ENCODE data around the gene TTC23.

The TTC23 gene

GRCh38 chr15:99126930-99127329, 122.5 kb downstream of the TTC23 start:
- no peaks in the 10 kb centered on the region for H3K36me3 ChIP-seq (ENCODE audit: low read depth)
- no peak for ATAC-seq (ENCODE audit: low read depth)

GRCh38 chr15:99126131-99126588, 123.2 kb downstream of the TTC23 start:
- H3K9me3 ChIP-seq (ENCODE audit: severe bottlenecking), result no peaks in the 10 kb centered on the region
- ATAC-seq (ENCODE audit: low read depth) (no peak), DNase-seq (ENCODE audit: low spot score) (no peak)
- no peak for TF ChIP-seq CTCF (IDR thresholded peaks at IDR 0.05; ENCODE audit: poor library complexity, severe bottlenecking)
- H3K4me3 ChIP-seq (ENCODE audit: severe bottlenecking), result no peak overlapping the region
- H3K27me3 ChIP-seq (ENCODE audit: insufficient read depth, poor library complexity, severe bottlenecking), result no peaks in the 10 kb centered on the region
- peaks cover 20% of the 10 kb centered on the region for H3K4me1 ChIP-seq (ENCODE audit: insufficient read depth, poor library complexity, severe bottlenecking)
- no peak overlapping the region for H3K27ac ChIP-seq (ENCODE audit: poor library complexity, severe bottlenecking)
- no peaks in the 10 kb centered on the region for H3K36me3 ChIP-seq (ENCODE audit: low read depth)

More at GRCh38 chr15:99126930-99127329, 122.5 kb downstream of the TTC23 start:
- TF ChIP-seq CTCF (IDR thresholded peaks at IDR 0.05; ENCODE audit: poor library complexity, severe bottlenecking), result no peak
- no peak for DNase-seq (ENCODE audit: low spot score)
- H3K9me3 ChIP-seq (ENCODE audit: severe bottlenecking), result no peaks in the 10 kb centered on the region
- no peak overlapping the region for H3K27ac ChIP-seq (ENCODE audit: poor library complexity, severe bottlenecking)
- H3K4me1 ChIP-seq (ENCODE audit: insufficient read depth, poor library complexity, severe bottlenecking), result peaks cover 20% of the 10 kb centered on the region
- H3K4me3 ChIP-seq (ENCODE audit: severe bottlenecking), result no peak overlapping the region
- H3K27me3 ChIP-seq (ENCODE audit: insufficient read depth, poor library complexity, severe bottlenecking), result no peaks in the 10 kb centered on the region

- ATAC-seq (ENCODE audit: low read depth), result no peak
- peaks cover 20% of the 10 kb centered on the region for H3K4me1 ChIP-seq (ENCODE audit: insufficient read depth, poor library complexity, severe bottlenecking)
- H3K4me3 ChIP-seq (ENCODE audit: severe bottlenecking), result no peak overlapping the region
- no peaks in the 10 kb centered on the region for H3K36me3 ChIP-seq (ENCODE audit: low read depth)
- no peaks in the 10 kb centered on the region for H3K9me3 ChIP-seq (ENCODE audit: severe bottlenecking)
- no peak for TF ChIP-seq CTCF (IDR thresholded peaks at IDR 0.05; ENCODE audit: poor library complexity, severe bottlenecking)
- peak overlapping the region; percentile 74 for H3K27ac ChIP-seq (ENCODE audit: poor library complexity, severe bottlenecking)
- DNase-seq (ENCODE audit: low spot score), result peak; percentile 53
- no peaks in the 10 kb centered on the region for H3K27me3 ChIP-seq (ENCODE audit: insufficient read depth, poor library complexity, severe bottlenecking)
Measured at GRCh38 chr15:99125061-99125891, 124.1 kb downstream of the TTC23 start.

- no peak for DNase-seq (ENCODE audit: low spot score)
- H3K4me3 ChIP-seq (ENCODE audit: severe bottlenecking), result no peak overlapping the region
- H3K9me3 ChIP-seq (ENCODE audit: severe bottlenecking), result no peaks in the 10 kb centered on the region
Measured at GRCh38 chr15:99124641-99125040, 124.7 kb downstream of the TTC23 start.

More at GRCh38 chr15:99124641-99125040, 124.7 kb downstream of the TTC23 start:
- H3K36me3 ChIP-seq (ENCODE audit: low read depth), result no peaks in the 10 kb centered on the region
- TF ChIP-seq CTCF (IDR thresholded peaks at IDR 0.05; ENCODE audit: poor library complexity, severe bottlenecking), result no peak
- H3K27me3 ChIP-seq (ENCODE audit: insufficient read depth, poor library complexity, severe bottlenecking), result no peaks in the 10 kb centered on the region
- peaks cover 20% of the 10 kb centered on the region for H3K4me1 ChIP-seq (ENCODE audit: insufficient read depth, poor library complexity, severe bottlenecking)
- H3K27ac ChIP-seq (ENCODE audit: poor library complexity, severe bottlenecking), result peak overlapping the region; percentile 74
- no peak for ATAC-seq (ENCODE audit: low read depth)
